Stimulated activated CD8-positive, alpha-beta memory T cell treated with anti-CD3 and anti-CD28 coated beads, Interleukin-12 subunit alpha, Interleukin-12 subunit beta, amount 100 ng/mL, for 24 hours (primary cell): ENCODE results near the gene SPRR2A.
"Not testable (repeated sequence)": the region's sequence is repeated elsewhere in the genome, so short reads cannot be mapped to it uniquely, and the experiment has no call there.

ENCODE experiments used
- DNase-seq: peaks from one replicate; pipeline ENCODE4 v3.0.0-alpha.2; 2020; ENCODE audit errors: extremely low read depth

Gene SPRR2A

GRCh38 chr1:153057375-153057774 is at the start of gene SPRR2A:
TSS of gene SPRR2A (minus strand) at chr1:153057512. CDS start at chr1:153056735, 777 bp downstream.
- DNase-seq, result no peak

GRCh38 chr1:153100245-153100644 is 42.9 kb upstream of the SPRR2A start:
- DNase-seq, result no peak

- DNase-seq, result no peak
These were observed 42.2 kb upstream of the SPRR2A start for GRCh38 chr1:153099461-153100045.

GRCh38 chr1:153095764-153096163 is 38.5 kb upstream of the SPRR2A start:
- DNase-seq, result no peak

- DNase-seq, result no peak
These were observed 37.1 kb upstream of the SPRR2A start, which contains the start of gene SPRR2E for GRCh38 chr1:153094426-153094825. TSS of gene SPRR2E (minus strand) at chr1:153094526. CDS start at chr1:153093751, 775 bp downstream.

GRCh38 chr1:153087652-153088051 is 30.3 kb upstream of the SPRR2A start:
- DNase-seq, result no peak

GRCh38 chr1:153081736-153082135 is 24.4 kb upstream of the SPRR2A start:
- DNase-seq, result no peak

GRCh38 chr1:153072806-153073726 is 15.8 kb upstream of the SPRR2A start:
- no peak for DNase-seq

- DNase-seq, result no peak
These were observed 14.2 kb upstream of the SPRR2A start, which contains the start of gene SPRR2B for GRCh38 chr1:153071511-153071910. TSS of gene SPRR2B (minus strand) at chr1:153071611. CDS start at chr1:153070839, 772 bp downstream.

GRCh38 chr1:153070243-153070642 is 12.9 kb upstream of the SPRR2A start:
- no peak for DNase-seq

GRCh38 chr1:153058826-153059784 is 1.8 kb upstream of the SPRR2A start:
- no peak for DNase-seq

GRCh38 chr1:153058154-153058553 is 842 bp upstream of the SPRR2A start:
- no peak for DNase-seq

- not testable (repeated sequence) for DNase-seq
These were observed 1.2 kb downstream of the SPRR2A start for GRCh38 chr1:153056111-153056510.

- no peak for DNase-seq
These were observed 8.1 kb downstream of the SPRR2A start for GRCh38 chr1:153049211-153049610.

GRCh38 chr1:153040950-153041631 is 16.2 kb downstream of the SPRR2A start, which contains the start of gene SPRR2D:
TSS of gene SPRR2D (minus strand) at chr1:153041120. CDS start at chr1:153040346, 774 bp downstream.
- DNase-seq, result no peak

GRCh38 chr1:153035211-153035610 is 22.1 kb downstream of the SPRR2A start:
- DNase-seq, result no peak

GRCh38 chr1:153032677-153033308 is 24.5 kb downstream of the SPRR2A start:
- DNase-seq, result no peak

- DNase-seq, result no peak
These were observed 25.2 kb downstream of the SPRR2A start for GRCh38 chr1:153032073-153032472.

GRCh38 chr1:153030895-153031294 is 26.4 kb downstream of the SPRR2A start, which contains the start of gene SPRR1B:
TSS of gene SPRR1B (plus strand) at chr1:153031203. CDS start at chr1:153032346, 1,143 bp downstream.
- DNase-seq, result no peak

GRCh38 chr1:153028766-153029165 is 28.5 kb downstream of the SPRR2A start:
- no peak for DNase-seq
